Skeletal muscle cell (primary cell): Measurements from ENCODE around the gene REC8.
"Not testable (repeated sequence)": the region's sequence is repeated elsewhere in the genome, so short reads cannot be mapped to it uniquely, and the experiment has no call there.

Experiments
- DNase-seq: peaks from one replicate; pipeline ENCODE4 v3.0.0-alpha.2; 2010; ENCODE audit warnings: low read depth
- H3K4me3 ChIP-seq: 2 replicates; pipeline ENCODE4 v1.5.1; 2011; ENCODE audit warnings: low read depth, mild to moderate bottlenecking, control low read depth, low read length, moderate library complexity

The REC8 gene

DNA sequence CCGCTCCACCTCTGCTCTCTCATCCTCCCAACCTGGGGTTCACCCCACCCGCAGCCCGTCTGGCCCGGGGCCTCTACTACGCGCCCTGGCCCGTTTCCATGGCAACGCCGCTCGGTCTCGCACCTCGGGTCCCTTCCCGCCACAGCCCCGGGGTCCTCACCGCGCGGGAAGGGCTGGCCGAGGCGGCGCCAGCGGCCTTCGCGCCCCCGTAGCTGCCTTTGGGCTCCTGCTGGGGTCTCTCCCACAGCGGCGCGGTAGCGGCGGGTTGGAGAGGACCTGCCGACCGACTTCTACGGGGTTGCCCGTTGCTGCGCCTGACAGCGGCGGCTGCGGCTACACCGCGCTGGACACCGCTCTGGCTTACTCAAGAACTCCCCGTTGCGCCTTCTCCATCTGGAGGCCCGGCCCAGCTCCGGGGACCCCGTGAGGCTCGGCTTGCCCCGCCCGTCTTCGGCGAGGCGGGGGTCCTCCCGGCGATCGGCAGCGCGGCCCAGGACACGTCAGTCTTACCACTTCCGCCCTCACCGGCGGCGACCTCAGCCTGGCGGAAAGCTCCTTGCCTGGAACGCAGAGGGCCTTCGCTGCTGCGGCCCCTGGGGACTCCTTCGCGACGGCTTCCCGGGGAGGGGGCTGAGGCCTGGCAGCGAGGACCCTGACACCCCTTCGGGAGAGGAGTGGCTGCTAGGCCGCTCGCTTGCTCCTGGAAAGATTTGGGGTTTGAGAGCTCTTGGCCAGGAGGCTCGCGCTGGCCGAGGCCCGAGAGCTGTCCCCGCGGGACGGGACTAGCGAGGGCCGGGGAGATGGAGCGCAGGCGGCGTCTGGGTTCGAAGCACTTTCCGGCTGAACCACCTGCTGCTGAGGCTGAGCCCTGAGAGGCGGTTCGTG is 23.5 kb downstream of the REC8 start, which contains the start of gene TM9SF1:
TSS of gene TM9SF1 (minus strand) at position 256 of the 885 bp plus-strand sequence. CDS start 422 bp downstream, outside the sequence.
- peak; percentile 68 for DNase-seq
- H3K4me3 ChIP-seq, result peak within 1 kb of the TSS; percentile 89

DNA sequence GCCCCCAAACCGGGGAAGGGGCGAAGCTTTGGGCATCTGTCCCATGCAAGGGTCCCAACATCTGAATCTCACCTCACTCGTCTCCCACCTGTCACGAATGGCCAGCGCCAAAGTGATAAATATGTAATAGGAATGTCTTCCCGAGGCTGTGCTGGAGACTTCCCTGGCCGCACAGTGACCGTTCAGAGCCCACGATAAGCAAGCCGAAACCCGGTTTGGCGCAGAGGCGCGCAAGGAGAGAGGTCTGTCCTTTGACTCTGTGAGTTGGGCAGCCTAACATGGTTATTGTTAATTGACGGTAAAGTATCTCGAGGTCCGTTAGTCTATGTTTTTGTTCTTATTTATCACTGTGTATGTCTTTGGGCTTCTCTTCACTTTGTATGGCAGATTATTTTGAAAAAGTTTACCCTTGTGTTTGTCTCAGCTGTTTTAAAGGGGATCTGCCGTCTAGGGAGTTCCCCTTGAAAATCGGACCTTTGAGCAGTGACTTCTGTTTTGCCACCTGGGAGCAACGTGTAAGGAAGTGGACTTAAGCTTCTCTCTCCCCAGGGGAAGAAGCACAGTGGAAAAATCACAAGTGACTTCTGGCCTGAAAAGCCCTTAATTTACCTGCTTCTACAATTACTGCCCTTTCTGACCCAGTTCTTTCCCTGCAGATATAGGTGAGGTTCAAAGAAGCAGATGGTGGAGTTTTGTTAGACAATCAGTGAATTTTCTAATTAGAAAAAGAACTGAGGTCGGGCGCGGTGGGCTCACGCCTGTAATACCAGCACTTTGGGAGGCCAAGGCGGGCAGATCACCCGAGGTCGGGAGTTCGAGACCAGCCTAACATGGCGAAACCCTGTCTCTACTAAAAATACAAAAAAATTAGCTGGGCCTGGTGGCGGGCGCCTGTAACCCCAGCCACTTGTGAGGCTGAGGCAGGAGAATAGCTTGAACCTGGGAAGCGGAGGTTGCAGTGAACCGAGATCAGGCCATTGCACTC is 24.5 kb downstream of the REC8 start:
- peak overlapping the region; percentile 89 for H3K4me3 ChIP-seq
- DNase-seq, result no peak

DNA sequence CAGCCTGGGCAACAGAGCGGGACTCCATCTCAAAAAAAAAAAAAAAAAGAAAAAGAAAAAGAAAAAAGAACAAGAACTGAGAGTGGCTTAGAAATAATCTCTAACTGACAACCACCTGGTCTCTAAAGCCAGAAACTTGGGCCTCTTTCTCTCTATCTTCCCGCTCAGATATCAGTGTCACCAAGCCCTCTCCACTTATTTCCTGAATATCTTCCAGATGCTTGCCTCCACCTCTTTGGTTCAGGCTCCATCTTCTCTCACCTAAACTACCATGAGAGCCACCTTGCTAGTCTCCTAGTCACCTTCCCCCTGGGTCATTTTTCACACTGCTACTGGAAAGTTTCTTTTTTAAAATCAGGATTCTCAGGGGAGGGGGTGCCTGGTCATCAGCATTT is 25.2 kb downstream of the REC8 start:
- DNase-seq, result no peak
- H3K4me3 ChIP-seq, result no peak overlapping the region

DNA sequence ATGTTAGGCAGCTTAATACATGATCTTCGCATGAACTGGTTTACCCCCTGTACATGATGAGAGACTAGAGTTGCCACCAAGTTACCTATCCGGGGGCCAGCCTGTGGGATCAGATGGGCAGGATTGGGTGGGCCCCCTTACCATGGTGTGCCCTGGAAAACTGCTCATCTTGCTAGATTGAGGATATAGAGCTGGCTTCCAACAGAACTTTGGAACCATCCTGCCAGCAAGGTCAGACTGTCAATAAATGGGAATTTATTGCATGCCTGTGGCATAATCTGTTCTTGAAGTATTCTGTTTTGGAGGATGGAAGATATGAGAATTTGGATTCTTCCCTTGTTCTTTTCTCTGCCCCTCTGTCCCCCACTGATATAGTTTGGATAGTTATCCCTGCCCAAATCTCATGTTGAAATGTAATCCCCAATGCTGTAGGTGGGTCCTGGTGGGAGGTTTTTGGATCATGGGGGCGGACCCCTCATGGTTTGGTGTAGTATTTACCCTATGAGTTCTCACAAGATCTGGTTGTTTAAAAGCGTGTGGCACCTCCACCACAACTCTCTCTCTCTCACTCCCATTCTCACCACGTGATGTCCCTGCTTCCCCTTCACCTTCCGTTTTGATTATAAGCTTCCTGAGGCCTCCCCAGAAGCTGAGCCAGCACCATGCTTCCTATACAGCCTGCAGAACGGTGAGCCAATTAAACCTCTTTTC is 27.1 kb downstream of the REC8 start:
- no peak for DNase-seq
- H3K4me3 ChIP-seq, result no peak overlapping the region

DNA sequence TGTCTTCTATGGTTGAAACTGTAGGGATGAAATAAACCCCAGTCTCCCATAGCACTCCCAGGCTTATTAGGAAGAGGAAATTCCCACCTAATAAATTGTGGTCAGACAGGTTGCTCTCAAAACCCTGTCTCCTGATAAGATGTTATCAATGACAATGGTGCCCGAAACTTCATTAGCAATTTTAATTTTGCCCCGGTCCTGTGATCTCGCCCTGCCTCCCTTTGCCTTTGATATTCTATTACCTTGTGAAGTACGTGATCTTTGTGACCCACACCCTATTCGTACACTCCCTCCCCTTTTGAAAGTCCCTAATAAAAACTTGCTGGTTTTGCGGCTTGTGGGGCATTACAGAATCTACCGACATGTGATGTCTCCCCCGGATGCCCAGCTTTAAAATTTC is 30.7 kb downstream of the REC8 start:
- not testable (repeated sequence) for DNase-seq, H3K4me3 ChIP-seq

DNA sequence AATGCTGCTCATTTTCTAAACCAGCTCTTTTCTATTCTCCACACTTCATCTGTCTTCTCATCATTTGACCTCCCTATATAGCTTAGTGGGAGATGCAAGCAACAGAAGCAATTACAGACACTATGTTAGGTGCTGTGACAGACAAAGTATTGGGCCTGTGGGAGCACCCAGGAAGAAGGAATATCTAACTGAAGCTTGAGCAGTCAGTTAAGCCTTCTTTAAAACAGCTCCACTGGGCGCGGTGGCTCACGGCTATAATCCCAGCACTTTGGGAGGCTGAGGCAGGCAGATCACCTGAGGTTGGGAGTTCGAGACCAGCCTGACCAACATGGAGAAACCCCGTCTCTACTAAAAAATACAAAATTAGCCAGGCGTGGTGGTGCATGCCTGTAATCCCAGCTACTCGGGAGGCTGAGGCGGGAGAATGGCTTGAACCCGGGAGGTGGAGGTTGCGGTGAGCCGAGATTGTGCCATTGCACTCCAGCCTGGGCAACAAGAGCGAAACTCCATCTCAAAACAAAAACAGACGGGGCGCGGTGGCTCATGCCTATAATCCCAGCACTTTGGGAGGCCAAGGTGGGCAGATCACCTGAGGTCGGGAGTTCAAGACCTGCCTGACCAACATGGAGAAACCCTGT is 31.5 kb downstream of the REC8 start:
- DNase-seq, H3K4me3 ChIP-seq: not testable (repeated sequence)

DNA sequence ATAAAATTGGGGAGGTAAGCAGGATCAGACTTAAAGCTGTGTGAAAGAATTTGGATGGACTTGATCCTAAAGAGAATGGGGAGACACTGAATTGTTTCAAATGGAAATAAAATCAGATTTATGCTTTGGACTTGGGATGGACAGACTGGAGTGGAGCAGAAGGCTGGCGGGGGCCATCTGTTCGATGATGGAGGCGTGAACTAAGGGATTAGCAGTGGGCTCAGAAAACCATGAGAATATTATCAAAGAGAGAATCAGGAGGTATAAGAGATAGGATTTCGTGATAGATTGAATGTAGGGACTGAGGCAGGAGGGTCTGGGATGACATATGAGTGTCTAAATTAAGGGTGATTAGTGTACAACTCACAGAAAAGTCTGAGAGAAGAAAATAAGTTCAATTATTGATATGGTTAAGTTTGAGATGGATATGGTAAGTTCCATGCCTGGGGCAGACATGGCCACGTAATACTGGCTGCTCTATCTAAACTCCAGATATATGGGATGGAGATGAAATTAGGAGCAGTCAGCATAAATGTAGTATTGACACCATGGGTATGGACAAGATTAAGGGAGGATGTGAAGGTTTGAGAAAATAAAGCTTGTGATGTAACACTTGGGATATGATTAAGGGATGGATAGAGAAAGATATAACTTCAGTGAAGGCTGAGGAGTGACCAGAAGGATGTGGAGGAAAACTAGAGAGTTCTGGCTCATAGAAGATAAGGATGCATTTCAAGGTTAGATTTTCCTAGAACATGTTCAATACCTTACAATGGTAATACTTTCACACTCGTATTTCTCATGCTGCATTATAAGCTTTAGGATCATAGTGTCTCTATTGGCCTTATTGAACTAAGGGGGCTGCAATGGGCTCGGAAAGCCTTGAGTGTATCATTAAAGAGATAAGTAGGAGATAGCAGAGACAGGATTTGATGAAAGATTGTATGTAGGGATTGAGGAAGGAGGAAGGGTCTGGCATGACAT is 32.6 kb downstream of the REC8 start:
- DNase-seq, result no peak
- H3K4me3 ChIP-seq, result no peak overlapping the region

DNA sequence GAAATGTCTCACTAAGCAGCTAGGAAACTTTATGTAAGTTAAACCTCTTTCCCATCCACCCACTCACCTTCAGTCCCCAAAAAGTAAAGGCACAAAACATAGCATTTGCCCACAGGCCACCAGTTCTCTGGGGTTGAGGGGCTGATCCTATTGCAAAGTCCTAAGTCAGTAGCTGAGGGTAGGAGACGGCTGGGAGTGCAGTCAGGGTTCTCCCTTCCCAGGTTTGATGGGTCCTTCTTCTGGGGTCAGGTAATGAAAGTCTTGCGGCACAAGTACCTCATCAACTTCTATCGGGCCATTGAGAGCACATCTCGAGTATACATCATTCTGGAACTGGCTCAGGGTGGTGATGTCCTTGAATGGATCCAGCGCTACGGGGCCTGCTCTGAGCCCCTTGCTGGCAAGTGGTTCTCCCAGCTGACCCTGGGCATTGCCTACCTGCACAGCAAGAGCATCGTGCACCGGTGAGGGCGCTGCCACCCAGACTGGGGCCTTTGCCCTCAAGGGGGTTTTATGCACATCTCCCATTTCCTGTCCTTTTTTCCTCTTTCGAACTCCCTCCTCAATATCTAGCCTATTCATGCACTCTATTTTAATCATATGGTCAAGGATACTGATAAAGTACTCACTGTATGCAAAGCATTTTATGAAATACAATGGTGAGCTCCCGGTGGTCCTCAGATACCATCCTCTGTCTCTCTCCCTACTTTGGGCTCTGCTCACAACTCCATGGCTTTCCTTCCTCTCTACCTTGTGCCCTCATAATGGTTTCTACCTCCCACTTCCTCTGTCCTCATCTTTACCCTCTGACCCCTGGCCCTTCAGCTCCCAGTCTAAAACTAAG is 34.6 kb downstream of the REC8 start:
- no peak for DNase-seq
- no peak overlapping the region for H3K4me3 ChIP-seq

DNA sequence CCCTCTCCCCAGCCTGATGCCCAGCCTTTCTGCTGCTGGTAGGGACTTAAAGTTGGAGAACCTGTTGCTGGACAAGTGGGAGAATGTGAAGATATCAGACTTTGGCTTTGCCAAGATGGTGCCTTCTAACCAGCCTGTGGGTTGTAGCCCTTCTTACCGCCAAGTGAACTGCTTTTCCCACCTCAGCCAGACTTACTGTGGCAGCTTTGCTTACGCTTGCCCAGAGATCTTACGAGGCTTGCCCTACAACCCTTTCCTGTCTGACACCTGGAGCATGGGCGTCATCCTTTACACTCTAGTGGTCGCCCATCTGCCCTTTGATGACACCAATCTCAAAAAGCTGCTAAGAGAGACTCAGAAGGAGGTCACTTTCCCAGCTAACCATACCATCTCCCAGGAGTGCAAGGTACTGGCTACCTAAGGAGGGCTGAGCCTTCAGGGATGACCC is 35.2 kb downstream of the REC8 start:
- DNase-seq, result no peak
- H3K4me3 ChIP-seq, result no peak overlapping the region

DNA sequence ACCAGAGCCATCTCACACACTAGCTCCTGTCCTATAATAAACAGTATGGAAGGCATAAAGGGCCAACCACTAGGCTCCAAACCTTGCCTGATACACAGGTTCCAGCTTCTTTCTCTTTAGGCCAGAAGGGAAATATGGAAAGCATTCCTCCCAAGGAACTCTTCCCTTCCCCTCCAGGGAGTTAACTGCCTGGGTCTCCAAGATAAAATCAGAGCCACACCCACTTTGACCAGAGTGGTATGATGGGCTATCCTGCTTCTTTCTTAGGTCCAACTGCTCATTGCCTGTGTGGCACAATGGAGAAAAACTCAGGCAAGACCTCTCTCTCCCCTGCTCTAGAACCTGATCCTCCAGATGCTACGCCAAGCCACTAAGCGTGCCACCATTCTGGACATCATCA is 35.7 kb downstream of the REC8 start:
- H3K4me3 ChIP-seq, result no peak overlapping the region
- no peak for DNase-seq

DNA sequence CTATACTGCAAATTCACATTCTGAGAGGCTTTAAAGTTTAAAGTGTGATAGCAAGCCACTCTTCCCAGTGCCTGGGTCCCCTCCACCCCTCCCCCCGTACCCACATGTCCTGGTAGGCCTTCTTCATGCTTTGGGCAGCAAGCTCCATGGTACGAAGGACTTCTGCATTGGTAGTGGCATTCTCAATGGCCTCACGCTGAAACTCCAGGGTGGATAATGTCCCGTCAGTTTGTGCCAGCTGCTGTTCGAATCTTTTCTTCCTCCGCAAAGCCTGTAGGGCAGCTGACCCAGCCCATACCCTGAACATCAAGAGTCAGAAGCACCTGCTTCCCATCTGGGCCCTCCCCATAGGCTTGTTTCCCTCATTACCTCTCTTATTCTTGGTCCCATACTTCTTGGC is 39.4 kb downstream of the REC8 start:
- no peak for DNase-seq
- no peak overlapping the region for H3K4me3 ChIP-seq

DNA sequence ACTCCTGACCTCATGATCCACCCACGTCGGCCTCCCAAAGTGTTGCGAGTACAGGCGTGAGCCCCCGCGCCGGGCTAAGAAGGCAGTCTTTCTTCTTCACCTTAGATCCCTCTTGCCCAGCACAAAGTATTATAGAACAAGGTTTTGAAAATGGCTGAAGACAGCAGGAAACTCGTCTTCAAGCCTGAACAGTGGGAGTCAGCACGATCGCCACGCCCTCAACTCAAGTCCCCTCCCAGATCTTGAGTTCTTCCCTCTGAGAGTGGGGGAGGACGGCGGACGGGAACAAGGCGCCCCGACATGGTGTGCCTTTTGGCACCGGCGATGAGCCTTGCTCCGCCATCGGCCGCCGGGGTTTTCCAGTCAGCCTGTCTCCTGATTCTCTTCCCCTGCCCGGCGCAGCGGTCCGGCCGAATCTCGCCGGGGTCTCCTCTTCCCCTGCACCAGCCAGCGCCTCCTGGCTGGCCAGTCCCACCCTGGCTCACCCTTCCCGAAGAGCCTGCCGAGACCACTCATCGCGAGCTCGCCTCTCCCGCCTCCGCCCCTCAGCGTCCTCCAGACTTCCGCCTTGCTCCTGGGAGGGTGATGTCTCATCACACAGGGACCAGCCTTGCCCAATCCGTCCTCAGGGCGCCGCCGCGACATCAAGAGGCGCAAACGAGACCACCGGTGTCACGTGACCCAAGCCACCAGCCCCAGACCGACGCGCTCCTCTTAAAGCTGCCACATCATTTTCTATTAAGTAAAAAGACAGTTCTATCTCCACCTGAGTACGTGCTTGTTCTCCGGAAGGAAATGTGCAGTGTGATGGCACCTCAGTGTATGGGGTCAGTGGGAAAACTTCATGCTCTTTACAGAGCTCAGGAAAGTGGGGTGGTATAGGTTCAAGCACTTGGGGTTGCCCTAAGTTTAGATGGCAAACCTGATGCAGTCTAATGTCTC is 41.3 kb downstream of the REC8 start, which contains the start of gene CHMP4A:
TSS of gene CHMP4A (minus strand) at position 565 of the 942 bp plus-strand sequence. CDS start at position 516, 49 bp downstream.
- H3K4me3 ChIP-seq, result peak within 1 kb of the TSS; percentile 71
- peak; percentile 97 for DNase-seq

DNA sequence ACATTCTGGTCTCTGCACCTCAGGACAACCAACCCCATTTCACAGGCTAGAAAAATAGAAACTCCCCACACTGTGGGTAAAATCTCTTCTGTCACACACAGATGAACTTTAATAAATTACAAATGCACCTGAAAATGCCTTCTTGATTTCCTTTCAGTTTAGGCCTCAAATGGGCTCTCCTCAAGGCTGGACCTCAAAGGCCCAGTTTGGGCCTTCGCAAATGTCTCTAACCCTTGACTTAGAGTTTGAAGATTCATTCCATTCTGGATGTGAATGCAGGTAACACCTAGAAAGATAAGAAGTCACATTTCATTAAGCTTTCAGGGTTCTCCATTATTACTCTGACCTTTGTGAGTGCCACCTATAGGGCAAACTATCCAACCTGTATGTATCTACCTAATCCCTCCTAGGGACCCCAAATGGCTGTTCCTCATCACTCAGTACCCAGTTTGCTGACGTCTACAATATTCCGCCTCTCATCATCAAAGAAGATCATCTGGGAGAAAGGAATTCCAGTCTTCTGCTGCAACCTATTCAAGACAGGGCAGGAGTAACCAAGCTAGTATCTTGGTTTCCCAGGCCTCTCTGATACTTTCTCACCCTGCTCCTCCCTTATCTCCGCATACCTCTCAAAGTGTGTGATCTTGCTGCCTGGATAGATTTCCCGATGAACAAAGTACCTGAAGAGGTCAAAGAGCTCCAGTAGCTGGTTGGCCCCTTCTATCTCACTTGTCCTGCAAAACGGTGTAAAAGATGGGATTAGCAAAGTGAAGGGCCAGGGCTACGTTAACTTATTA is 42.2 kb downstream of the REC8 start:
- DNase-seq, result no peak
- peak overlapping the region; percentile 71 for H3K4me3 ChIP-seq

DNA sequence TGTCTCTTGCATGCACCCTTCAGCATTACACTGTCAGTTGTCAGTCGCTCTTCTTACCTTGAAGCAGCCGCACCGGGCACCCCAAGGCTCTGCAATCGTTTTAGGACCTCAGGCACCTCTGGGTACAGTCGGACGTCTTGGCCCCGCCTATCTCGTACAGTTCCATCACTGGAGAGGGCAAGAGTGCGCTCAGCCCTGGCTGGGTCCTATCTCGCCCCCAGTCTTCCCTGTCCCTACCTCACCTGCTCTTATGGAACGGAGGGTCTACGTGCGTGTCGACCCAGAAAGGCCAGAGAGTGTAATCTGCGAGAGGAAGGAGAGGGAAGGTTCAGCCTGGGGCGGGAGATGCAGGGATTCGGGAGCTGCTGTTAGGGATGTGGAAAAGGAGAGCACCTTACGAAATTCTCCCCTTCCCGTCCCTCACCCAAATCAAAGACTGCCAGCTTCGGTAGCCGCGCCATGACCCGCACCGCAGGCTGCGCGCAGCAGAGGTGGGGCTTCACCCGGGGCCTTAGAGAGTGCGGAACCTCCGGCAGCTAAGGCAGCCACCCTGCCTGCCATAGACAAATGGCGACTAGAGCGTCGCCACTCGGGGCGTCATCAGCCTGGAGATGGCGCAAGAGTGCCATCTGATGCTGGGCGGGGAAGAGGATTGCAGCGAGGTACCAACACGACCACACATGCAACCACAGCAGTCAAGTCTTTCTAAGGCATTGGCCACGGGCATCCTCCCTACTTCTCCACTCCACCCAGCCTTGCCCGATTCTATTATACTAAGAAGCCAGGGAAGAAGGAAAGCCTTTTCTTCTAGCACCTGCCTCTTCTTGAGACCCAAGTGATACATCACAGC is 43.8 kb downstream of the REC8 start, which contains the start of gene MDP1:
TSS of gene MDP1 (minus strand) at position 572 of the 850 bp plus-strand sequence. CDS start at position 461, 111 bp downstream.
- peak within 1 kb of the TSS; percentile 77 for H3K4me3 ChIP-seq
- peak; percentile 54 for DNase-seq
